NAMALWA (cell line): Measurements from ENCODE around the gene NPM1.
A peak's percentile ranks its signal among the peaks of the same experiment; 100 is the strongest.
"Not testable (repeated sequence)": the region's sequence is repeated elsewhere in the genome, so short reads cannot be mapped to it uniquely, and the experiment has no call there.

Experiments
- DNase-seq: peaks from one replicate; pipeline ENCODE4 v3.0.0-alpha.2; 2015; ENCODE audit warnings: low spot score

Gene NPM1

GRCh38 chr5:171386006-171386671, 1.5 kb upstream of the NPM1 start:
- DNase-seq, result no peak

GRCh38 chr5:171386861-171387344, 746 bp upstream of the NPM1 start:
- DNase-seq, result no peak

- peak; percentile 82 for DNase-seq
These were observed 544 bp downstream of the NPM1 start for GRCh38 chr5:171387970-171388815.

GRCh38 chr5:171388816-171389168, 1.1 kb downstream of the NPM1 start:
- no peak for DNase-seq

- DNase-seq, result peak; percentile 51
These were observed 3.4 kb downstream of the NPM1 start for GRCh38 chr5:171390883-171391677.

GRCh38 chr5:171391996-171392577, 4.4 kb downstream of the NPM1 start:
- peak; percentile 44 for DNase-seq

GRCh38 chr5:171392585-171393159, 5.0 kb downstream of the NPM1 start:
- DNase-seq, result peak; percentile 24

GRCh38 chr5:171395042-171395441, 7.4 kb downstream of the NPM1 start:
- DNase-seq, result peak; percentile 37

- DNase-seq, result not testable (repeated sequence)
These were observed 8.9 kb downstream of the NPM1 start for GRCh38 chr5:171396583-171396982.

- DNase-seq, result peak; percentile 48
These were observed 9.5 kb downstream of the NPM1 start for GRCh38 chr5:171397190-171397589.

- DNase-seq, result no peak
These were observed 9.9 kb downstream of the NPM1 start for GRCh38 chr5:171397599-171397998.

GRCh38 chr5:171398660-171399059, 11.0 kb downstream of the NPM1 start:
- not testable (repeated sequence) for DNase-seq

GRCh38 chr5:171400169-171400568, 12.5 kb downstream of the NPM1 start:
- DNase-seq, result no peak

GRCh38 chr5:171401167-171401947, 13.7 kb downstream of the NPM1 start:
- peak; percentile 55 for DNase-seq

- not testable (repeated sequence) for DNase-seq
These were observed 15.1 kb downstream of the NPM1 start for GRCh38 chr5:171402751-171403150.

- peak; percentile 73 for DNase-seq
These were observed 18.0 kb downstream of the NPM1 start for GRCh38 chr5:171405615-171406014.

GRCh38 chr5:171407234-171407633, 19.6 kb downstream of the NPM1 start:
- DNase-seq, result peak; percentile 40

GRCh38 chr5:171409164-171410136, 21.8 kb downstream of the NPM1 start:
- peak; percentile 30 for DNase-seq

- peak; percentile 17 for DNase-seq
These were observed 22.5 kb downstream of the NPM1 start for GRCh38 chr5:171410181-171410580.

GRCh38 chr5:171412186-171412585, 24.5 kb downstream of the NPM1 start:
- DNase-seq, result peak; percentile 37
